ENCODE data around the gene AKIP1. TPM values are rescaled to one million over a fixed set of nuclear protein-coding genes. Genes with fewer than 3 reads are reported as not detected.

Gene AKIP1
- total and polyA plus RNA-seq, 2 experiments from 2014 or later, result 41.1 to 49.6 TPM

GRCh38 chr11:8928981-8929615 is 18.1 kb downstream of the AKIP1 start:
- Histone ChIP-seq H3K27ac (peak overlapping the region; percentile 41), H2AFZ (no peak overlapping the region)
- DNase-seq, result peak; percentile 79

GRCh38 chr11:8930456-8931175 is 19.6 kb downstream of the AKIP1 start:
- Histone ChIP-seq H3K9me2 (ENCODE audit: insufficient read depth) (no peaks in the 10 kb centered on the region), H4K20me1 (ENCODE audit: insufficient read depth) (no peaks in the 10 kb centered on the region), H3K27me3 (replicated peaks; ENCODE audit: insufficient read depth) (no peaks in the 10 kb centered on the region), H3K4me3 (no peak overlapping the region), H3K4me2 (ENCODE audit: unreplicated experiment) (no peak overlapping the region), H3K79me2 (ENCODE audit: insufficient read depth) (no peaks in the 10 kb centered on the region), H3K27ac (no peak overlapping the region), H3K4me1 (ENCODE audit: insufficient read depth) (peaks cover 31% of the 10 kb centered on the region), H2AFZ (no peak overlapping the region), H3K9me3 (ENCODE audit: low read depth) (no peaks in the 10 kb centered on the region), H3K36me3 (ENCODE audit: low read depth) (no peaks in the 10 kb centered on the region), H3F3A (ENCODE audit: insufficient read depth) (peaks cover 24% of the 10 kb centered on the region), H3K9ac (no peak overlapping the region)
- DNase-seq, result peak; percentile 61
- TF ChIP-seq EZH2 (IDR thresholded peaks at IDR 0.05; ENCODE audit: insufficient read depth, poor library complexity, severe bottlenecking), result no peak
- TF ChIP-seq EZH2phosphoT487 (IDR thresholded peaks at IDR 0.05; ENCODE audit: insufficient read depth, low read depth), result no peak
- in situ Hi-C loops (cut with MboI), result no loop called here
- 72 to 73% methylated on average over 12 of the region's 12 CpGs for WGBS, 2 experiments (ENCODE audit: low coverage in 1 of 2, low lambda C conversion rate in 2 of 2, missing lambda C conversion rate in 2 of 2)

More at GRCh38 chr11:8928981-8929615, 18.1 kb downstream of the AKIP1 start:
- Histone ChIP-seq H3K9ac (no peak overlapping the region), H3K27me3 (replicated peaks; ENCODE audit: insufficient read depth) (no peaks in the 10 kb centered on the region), H3K9me3 (ENCODE audit: low read depth) (no peaks in the 10 kb centered on the region), H3K4me1 (ENCODE audit: insufficient read depth) (peaks cover 22% of the 10 kb centered on the region), H3F3A (ENCODE audit: insufficient read depth) (peaks cover 9% of the 10 kb centered on the region), H3K4me3 (no peak overlapping the region), H3K36me3 (ENCODE audit: low read depth) (no peaks in the 10 kb centered on the region), H3K79me2 (ENCODE audit: insufficient read depth) (no peaks in the 10 kb centered on the region), H4K20me1 (ENCODE audit: insufficient read depth) (no peaks in the 10 kb centered on the region), H3K9me2 (ENCODE audit: insufficient read depth) (no peaks in the 10 kb centered on the region), H3K4me2 (ENCODE audit: unreplicated experiment) (no peak overlapping the region)
- in situ Hi-C loops (cut with MboI), result no loop called here
- TF ChIP-seq EZH2phosphoT487 (IDR thresholded peaks at IDR 0.05; ENCODE audit: insufficient read depth, low read depth), result no peak
- no peak for TF ChIP-seq EZH2 (IDR thresholded peaks at IDR 0.05; ENCODE audit: insufficient read depth, poor library complexity, severe bottlenecking)
- 86 to 89% methylated on average over 9 of the region's 9 CpGs for WGBS, 2 experiments (ENCODE audit: low coverage in 1 of 2, low lambda C conversion rate in 2 of 2, missing lambda C conversion rate in 2 of 2)

- no peak within 1 kb of the TSS for H2AFZ ChIP-seq
- 89 to 95% methylated on average over 11 to 12 of the region's 12 CpGs for WGBS, 2 experiments (ENCODE audit: low coverage in 1 of 2, low lambda C conversion rate in 2 of 2, missing lambda C conversion rate in 2 of 2)
- in situ Hi-C loops (cut with MboI), result no loop called here
Observed at GRCh38 chr11:8932564-8933180, 21.7 kb downstream of the AKIP1 start, which contains the start of gene C11orf16. Gene C11orf16 (minus strand): TSS chr11:8932947. CDS start chr11:8932308, 639 bp downstream.

GRCh38 chr11:8933931-8934330 is 22.9 kb downstream of the AKIP1 start:
- no peak overlapping the region for H3K4me2 ChIP-seq (ENCODE audit: unreplicated experiment)
- no peaks in the 10 kb centered on the region for H3K79me2 ChIP-seq (ENCODE audit: insufficient read depth)
- 89 to 95% methylated on average over 6 of the region's 6 CpGs for WGBS, 2 experiments (ENCODE audit: low coverage in 1 of 2, low lambda C conversion rate in 2 of 2, missing lambda C conversion rate in 2 of 2)
- H4K20me1 ChIP-seq (ENCODE audit: insufficient read depth), result no peaks in the 10 kb centered on the region
- H3K27me3 ChIP-seq (replicated peaks; ENCODE audit: insufficient read depth), result no peaks in the 10 kb centered on the region
- H2AFZ ChIP-seq, result no peak overlapping the region
- no peak for DNase-seq
- peaks cover 16% of the 10 kb centered on the region for H3F3A ChIP-seq (ENCODE audit: insufficient read depth)
- H3K9me3 ChIP-seq (ENCODE audit: low read depth), result no peaks in the 10 kb centered on the region
- H3K27ac ChIP-seq, result no peak overlapping the region
- TF ChIP-seq EZH2phosphoT487 (IDR thresholded peaks at IDR 0.05; ENCODE audit: insufficient read depth, low read depth) (no peak), EZH2 (IDR thresholded peaks at IDR 0.05; ENCODE audit: insufficient read depth, poor library complexity, severe bottlenecking) (no peak)
- no peaks in the 10 kb centered on the region for H3K9me2 ChIP-seq (ENCODE audit: insufficient read depth)
- no peak overlapping the region for H3K4me3 ChIP-seq
- peaks cover 25% of the 10 kb centered on the region for H3K4me1 ChIP-seq (ENCODE audit: insufficient read depth)
- H3K9ac ChIP-seq, result no peak overlapping the region
- in situ Hi-C loops (cut with MboI), result no loop called here
- no peaks in the 10 kb centered on the region for H3K36me3 ChIP-seq (ENCODE audit: low read depth)

More at GRCh38 chr11:8932564-8933180, 21.7 kb downstream of the AKIP1 start, which contains the start of gene C11orf16:
- H3K36me3 ChIP-seq (ENCODE audit: low read depth), result no peaks in the 10 kb centered on the region
- H3K27me3 ChIP-seq (replicated peaks; ENCODE audit: insufficient read depth), result no peaks in the 10 kb centered on the region
- no peaks in the 10 kb centered on the region for H3K9me3 ChIP-seq (ENCODE audit: low read depth)
- H3F3A ChIP-seq (ENCODE audit: insufficient read depth), result peaks cover 24% of the 10 kb centered on the region
- no peak within 1 kb of the TSS for H3K4me2 ChIP-seq (ENCODE audit: unreplicated experiment)
- no peaks in the 10 kb centered on the region for H3K9me2 ChIP-seq (ENCODE audit: insufficient read depth)
- no peak within 1 kb of the TSS for H3K27ac ChIP-seq
- no peak for DNase-seq
- no peak within 1 kb of the TSS for H3K4me3 ChIP-seq
- no peaks in the 10 kb centered on the region for H3K79me2 ChIP-seq (ENCODE audit: insufficient read depth)
- no peaks in the 10 kb centered on the region for H4K20me1 ChIP-seq (ENCODE audit: insufficient read depth)
- H3K4me1 ChIP-seq (ENCODE audit: insufficient read depth), result peaks cover 31% of the 10 kb centered on the region
- no peak for TF ChIP-seq EZH2 (IDR thresholded peaks at IDR 0.05; ENCODE audit: insufficient read depth, poor library complexity, severe bottlenecking)
- no peak for TF ChIP-seq EZH2phosphoT487 (IDR thresholded peaks at IDR 0.05; ENCODE audit: insufficient read depth, low read depth)
- no peak within 1 kb of the TSS for H3K9ac ChIP-seq
